ENCODE results near the gene DCN.

Gene DCN

DNA sequence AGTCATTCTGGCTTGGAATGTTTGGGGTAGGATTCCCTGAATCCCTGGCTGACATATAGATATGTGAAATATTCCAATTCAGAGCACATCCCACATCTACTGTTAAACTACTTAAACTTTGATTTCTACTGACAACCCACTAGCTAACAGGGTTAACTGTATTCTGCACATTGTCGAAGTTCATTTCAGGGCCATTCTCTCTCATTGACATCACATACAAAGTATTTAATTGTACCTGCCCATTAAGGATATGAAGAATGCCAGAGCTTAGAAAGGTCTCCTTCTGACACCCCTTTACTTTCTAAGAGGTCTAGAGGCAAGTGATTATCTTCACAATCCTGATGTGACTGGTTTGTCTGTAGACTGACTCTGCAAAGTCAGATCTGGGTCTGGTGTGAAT lies 2.8 kb upstream of the DCN start:
- Histone ChIP-seq H3K9ac (ENCODE audit: low read depth, low read length) (no peak overlapping the region), H3K27me3 (ENCODE audit: insufficient read depth, low read length) (no peaks in the 10 kb centered on the region), H3K4me3 (ENCODE audit: low read length) (no peak overlapping the region), H3K4me1 (ENCODE audit: insufficient read depth, low read length) (no peaks in the 10 kb centered on the region), H3K36me3 (ENCODE audit: insufficient read depth, low read depth, low read length) (no peaks in the 10 kb centered on the region), H3K27ac (ENCODE audit: low read length) (no peak overlapping the region), H3K9me3 (ENCODE audit: insufficient read depth, low read depth, low read length) (no peaks in the 10 kb centered on the region)

DNA sequence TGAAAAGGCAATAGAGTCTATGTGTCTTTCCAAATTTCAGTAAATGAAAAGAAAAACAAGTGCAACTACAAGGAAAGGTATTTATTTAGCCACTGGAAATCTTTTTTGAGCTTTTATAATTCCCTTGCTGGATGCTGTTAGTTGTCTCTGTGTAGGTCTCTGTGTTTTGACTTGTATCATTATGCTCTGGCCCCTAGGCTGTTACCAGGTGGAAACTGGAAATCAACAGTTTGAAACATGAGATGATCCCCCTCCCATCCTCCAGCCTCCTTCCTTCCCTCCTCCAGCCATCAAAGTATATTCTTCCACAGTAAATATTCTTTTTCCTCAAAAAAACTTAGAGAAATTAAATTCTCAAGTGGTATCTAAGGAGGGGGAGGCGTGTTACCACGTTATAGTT lies 934 bp upstream of the DCN start:
- H3K4me3 ChIP-seq (ENCODE audit: low read length), result no peak overlapping the region
- no peaks in the 10 kb centered on the region for H3K36me3 ChIP-seq (ENCODE audit: insufficient read depth, low read depth, low read length)

DNA sequence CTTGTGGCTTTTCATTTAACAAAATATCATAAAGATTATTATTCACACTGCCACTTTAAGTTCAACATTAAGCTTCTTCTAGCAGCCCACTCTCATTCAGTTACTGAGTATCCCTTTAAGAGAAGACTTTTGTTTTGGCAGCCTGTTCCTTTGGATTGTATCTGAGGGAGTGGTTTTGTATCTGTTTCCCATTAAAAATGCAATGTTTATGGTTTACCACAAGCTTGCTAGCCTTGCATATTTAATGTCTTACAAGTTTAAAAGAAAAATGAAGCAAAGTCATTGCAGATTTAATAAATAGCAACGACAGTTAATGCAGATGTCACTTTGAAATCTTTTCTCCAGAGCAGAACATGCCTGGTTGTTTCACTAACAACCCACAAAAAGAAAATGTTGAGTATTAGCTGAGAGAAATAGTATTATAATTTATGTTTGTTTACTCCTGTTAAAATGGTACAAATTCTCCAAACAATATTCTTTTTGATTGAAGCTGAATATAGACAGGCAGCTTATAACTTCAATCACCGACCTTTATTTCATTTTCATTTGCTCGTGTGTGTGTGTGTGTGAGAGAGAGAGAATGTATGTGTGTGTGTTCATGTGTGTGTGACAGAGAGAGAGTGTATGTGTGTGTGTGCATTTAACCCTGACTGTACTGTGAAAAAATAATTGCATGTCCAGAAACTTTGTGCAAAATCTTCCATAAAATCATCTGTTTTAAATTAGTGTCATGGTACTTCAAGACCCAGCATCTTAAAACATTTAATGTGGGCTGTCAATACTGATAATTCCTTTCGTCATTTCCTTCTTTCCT lies 1.8 kb downstream of the DCN start:
- Histone ChIP-seq H3K4me3 (ENCODE audit: low read length) (no peak overlapping the region), H3K9me3 (ENCODE audit: insufficient read depth, low read depth, low read length) (no peaks in the 10 kb centered on the region), H3K36me3 (ENCODE audit: insufficient read depth, low read depth, low read length) (no peaks in the 10 kb centered on the region), H3K9ac (ENCODE audit: low read depth, low read length) (no peak overlapping the region), H3K27ac (ENCODE audit: low read length) (no peak overlapping the region), H3K27me3 (ENCODE audit: insufficient read depth, low read length) (no peaks in the 10 kb centered on the region), H3K4me1 (ENCODE audit: insufficient read depth, low read length) (no peaks in the 10 kb centered on the region)

More for the DNA sequence above, 934 bp upstream of the DCN start:
- Histone ChIP-seq H3K9me3 (ENCODE audit: insufficient read depth, low read depth, low read length) (no peaks in the 10 kb centered on the region), H3K9ac (ENCODE audit: low read depth, low read length) (no peak overlapping the region), H3K27me3 (ENCODE audit: insufficient read depth, low read length) (no peaks in the 10 kb centered on the region), H3K27ac (ENCODE audit: low read length) (no peak overlapping the region), H3K4me1 (ENCODE audit: insufficient read depth, low read length) (no peaks in the 10 kb centered on the region)

DNA sequence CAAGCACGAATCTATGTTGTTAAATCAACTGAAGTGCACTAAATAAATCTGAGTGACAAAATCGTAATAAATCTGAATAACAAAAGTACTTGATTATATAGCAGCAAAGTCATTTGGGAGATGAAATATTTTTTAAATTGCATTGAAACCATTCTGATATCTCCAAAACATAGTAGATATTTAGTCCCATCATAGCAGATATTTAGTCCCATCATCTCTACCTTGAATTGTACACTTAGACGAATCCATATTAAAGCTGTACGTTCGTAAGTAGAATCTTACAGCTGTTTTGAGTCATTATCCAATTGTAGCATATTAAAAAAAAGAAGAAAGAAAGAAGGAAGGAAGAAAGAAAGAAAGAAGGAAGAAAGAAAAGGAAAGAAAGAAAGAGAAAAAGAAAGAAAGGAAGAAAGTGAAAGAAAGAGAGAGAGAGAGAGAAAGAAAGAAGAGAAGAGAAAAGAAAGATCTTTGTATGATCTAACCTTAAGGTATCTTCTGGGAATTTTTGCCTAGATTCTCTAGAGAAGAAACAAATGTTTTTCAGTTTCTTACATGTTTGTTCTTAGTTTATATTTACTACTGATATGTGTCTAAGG lies 2.6 kb downstream of the DCN start:
- Histone ChIP-seq H3K9me3 (ENCODE audit: insufficient read depth, low read depth, low read length) (no peaks in the 10 kb centered on the region), H3K36me3 (ENCODE audit: insufficient read depth, low read depth, low read length) (no peaks in the 10 kb centered on the region), H3K27me3 (ENCODE audit: insufficient read depth, low read length) (no peaks in the 10 kb centered on the region), H3K4me3 (ENCODE audit: low read length) (no peak overlapping the region), H3K9ac (ENCODE audit: low read depth, low read length) (no peak overlapping the region), H3K4me1 (ENCODE audit: insufficient read depth, low read length) (no peaks in the 10 kb centered on the region), H3K27ac (ENCODE audit: low read length) (no peak overlapping the region)

DNA sequence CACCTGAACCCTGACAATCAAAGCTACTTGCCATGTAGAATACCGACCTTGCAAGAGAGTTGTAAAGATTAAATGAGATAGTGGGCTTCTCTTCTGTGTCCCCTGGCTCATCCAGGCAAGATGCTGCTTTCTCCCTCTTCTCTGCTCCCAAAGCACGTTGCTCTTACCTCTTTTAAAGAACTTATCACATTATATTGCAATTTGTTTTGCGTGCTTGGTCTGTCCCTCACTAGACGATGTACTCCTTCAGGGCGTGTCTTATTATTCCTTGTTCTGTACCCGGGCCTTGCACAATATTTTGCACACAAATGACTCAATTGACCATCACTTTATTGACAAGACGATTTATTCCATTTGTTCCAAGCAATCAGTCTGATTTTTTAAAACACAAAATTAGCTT lies 3.3 kb downstream of the DCN start:
- Histone ChIP-seq H3K27ac (ENCODE audit: low read length) (no peak overlapping the region), H3K4me3 (ENCODE audit: low read length) (no peak overlapping the region), H3K9me3 (ENCODE audit: insufficient read depth, low read depth, low read length) (no peaks in the 10 kb centered on the region), H3K27me3 (ENCODE audit: insufficient read depth, low read length) (no peaks in the 10 kb centered on the region), H3K9ac (ENCODE audit: low read depth, low read length) (no peak overlapping the region), H3K36me3 (ENCODE audit: insufficient read depth, low read depth, low read length) (no peaks in the 10 kb centered on the region), H3K4me1 (ENCODE audit: insufficient read depth, low read length) (no peaks in the 10 kb centered on the region)

- Histone ChIP-seq H3K27me3 (ENCODE audit: insufficient read depth, low read length) (no peaks in the 10 kb centered on the region), H3K4me3 (ENCODE audit: low read length) (no peak overlapping the region), H3K9me3 (ENCODE audit: insufficient read depth, low read depth, low read length) (no peaks in the 10 kb centered on the region), H3K9ac (ENCODE audit: low read depth, low read length) (no peak overlapping the region), H3K4me1 (ENCODE audit: insufficient read depth, low read length) (no peaks in the 10 kb centered on the region), H3K36me3 (ENCODE audit: insufficient read depth, low read depth, low read length) (no peaks in the 10 kb centered on the region), H3K27ac (ENCODE audit: low read length) (no peak overlapping the region)
Measured at GRCh38 chr12:91178781-91179180, 3.8 kb downstream of the DCN start.

- Histone ChIP-seq H3K4me1 (ENCODE audit: insufficient read depth, low read length) (no peaks in the 10 kb centered on the region), H3K27me3 (ENCODE audit: insufficient read depth, low read length) (no peaks in the 10 kb centered on the region), H3K4me3 (ENCODE audit: low read length) (no peak overlapping the region), H3K9ac (ENCODE audit: low read depth, low read length) (no peak overlapping the region), H3K27ac (ENCODE audit: low read length) (no peak overlapping the region), H3K9me3 (ENCODE audit: insufficient read depth, low read depth, low read length) (no peaks in the 10 kb centered on the region), H3K36me3 (ENCODE audit: insufficient read depth, low read depth, low read length) (no peaks in the 10 kb centered on the region)
Measured at GRCh38 chr12:91178139-91178561, 4.5 kb downstream of the DCN start.

GRCh38 chr12:91177381-91177780 lies 5.2 kb downstream of the DCN start:
- H3K4me3 ChIP-seq (ENCODE audit: low read length), result no peak overlapping the region
- no peaks in the 10 kb centered on the region for H3K4me1 ChIP-seq (ENCODE audit: insufficient read depth, low read length)
- no peaks in the 10 kb centered on the region for H3K9me3 ChIP-seq (ENCODE audit: insufficient read depth, low read depth, low read length)
- H3K36me3 ChIP-seq (ENCODE audit: insufficient read depth, low read depth, low read length), result no peaks in the 10 kb centered on the region
- no peak overlapping the region for H3K27ac ChIP-seq (ENCODE audit: low read length)
- no peak overlapping the region for H3K9ac ChIP-seq (ENCODE audit: low read depth, low read length)
- H3K27me3 ChIP-seq (ENCODE audit: insufficient read depth, low read length), result no peaks in the 10 kb centered on the region

DNA sequence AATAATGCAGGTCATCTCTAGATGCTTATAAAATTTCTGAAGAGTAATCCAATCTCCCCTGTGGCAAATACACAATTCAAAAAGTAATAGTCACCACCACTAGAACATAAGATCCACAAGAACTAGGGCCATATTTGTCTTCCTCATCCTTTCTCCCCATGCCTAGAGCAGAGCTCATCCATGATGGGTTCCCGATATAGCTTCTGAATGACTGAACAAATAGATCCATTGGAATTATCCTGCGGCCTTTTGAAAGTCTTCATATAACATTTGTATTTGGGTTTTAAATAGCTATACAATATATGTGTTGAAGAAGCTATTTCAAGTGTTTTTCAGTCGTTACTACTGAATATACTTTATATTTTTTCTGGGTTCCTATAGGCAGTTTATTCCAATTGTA lies 5.7 kb downstream of the DCN start:
- Histone ChIP-seq H3K9me3 (ENCODE audit: insufficient read depth, low read depth, low read length) (no peaks in the 10 kb centered on the region), H3K27ac (ENCODE audit: low read length) (no peak overlapping the region), H3K4me1 (ENCODE audit: insufficient read depth, low read length) (no peaks in the 10 kb centered on the region), H3K27me3 (ENCODE audit: insufficient read depth, low read length) (no peaks in the 10 kb centered on the region), H3K36me3 (ENCODE audit: insufficient read depth, low read depth, low read length) (no peaks in the 10 kb centered on the region), H3K4me3 (ENCODE audit: low read length) (no peak overlapping the region), H3K9ac (ENCODE audit: low read depth, low read length) (no peak overlapping the region)

- H3K4me1 ChIP-seq (ENCODE audit: insufficient read depth, low read length), result no peaks in the 10 kb centered on the region
- H3K27ac ChIP-seq (ENCODE audit: low read length), result no peak overlapping the region
- H3K9ac ChIP-seq (ENCODE audit: low read depth, low read length), result no peak overlapping the region
- H3K9me3 ChIP-seq (ENCODE audit: insufficient read depth, low read depth, low read length), result no peaks in the 10 kb centered on the region
- no peaks in the 10 kb centered on the region for H3K27me3 ChIP-seq (ENCODE audit: insufficient read depth, low read length)
- no peaks in the 10 kb centered on the region for H3K36me3 ChIP-seq (ENCODE audit: insufficient read depth, low read depth, low read length)
- no peak overlapping the region for H3K4me3 ChIP-seq (ENCODE audit: low read length)
Measured at GRCh38 chr12:91176358-91176757, 6.3 kb downstream of the DCN start.

- H3K27ac ChIP-seq (ENCODE audit: low read length), result no peak overlapping the region
Measured at GRCh38 chr12:91173124-91173523, 9.5 kb downstream of the DCN start.

GRCh38 chr12:91172096-91172495 lies 10.5 kb downstream of the DCN start:
- Histone ChIP-seq H3K27ac (ENCODE audit: low read length) (no peak overlapping the region), H3K36me3 (ENCODE audit: insufficient read depth, low read depth, low read length) (no peaks in the 10 kb centered on the region), H3K9me3 (ENCODE audit: insufficient read depth, low read depth, low read length) (no peaks in the 10 kb centered on the region), H3K4me1 (ENCODE audit: insufficient read depth, low read length) (no peaks in the 10 kb centered on the region), H3K27me3 (ENCODE audit: insufficient read depth, low read length) (no peaks in the 10 kb centered on the region), H3K9ac (ENCODE audit: low read depth, low read length) (no peak overlapping the region), H3K4me3 (ENCODE audit: low read length) (no peak overlapping the region)

More at GRCh38 chr12:91173124-91173523, 9.5 kb downstream of the DCN start:
- Histone ChIP-seq H3K36me3 (ENCODE audit: insufficient read depth, low read depth, low read length) (no peaks in the 10 kb centered on the region), H3K9me3 (ENCODE audit: insufficient read depth, low read depth, low read length) (no peaks in the 10 kb centered on the region), H3K4me1 (ENCODE audit: insufficient read depth, low read length) (no peaks in the 10 kb centered on the region), H3K4me3 (ENCODE audit: low read length) (no peak overlapping the region), H3K27me3 (ENCODE audit: insufficient read depth, low read length) (no peaks in the 10 kb centered on the region), H3K9ac (ENCODE audit: low read depth, low read length) (no peak overlapping the region)
